K562 (cell line): ENCODE data around the gene PRDM1. TPM values are rescaled to one million over a fixed set of nuclear protein-coding genes. Genes with fewer than 3 reads are reported as not detected.

ENCODE experiments used
- ATAC-seq: fragments of 200-7000 bp; cut with Tn5 transposase; 3 replicates; pipeline ENCODE4 v1.9.1; 2020; ENCODE audit warnings: moderate library complexity
- BruUV-seq: library from RNA; stranded (reverse); fragments of 400-500 nt; replicated peaks from 2 replicates; lab custom pipeline; 2021; lab: Mats Ljungman, UMichigan
- CTCF ChIA-PET: fragments of 300-600 bp; formaldehyde crosslinking; extraction: SDS; loops from one replicate; lab custom pipeline; 2021; ENCODE audit warnings: low intra/inter-chr PET ratio; lab: Yijun Ruan, JAX
- POLR2A ChIA-PET: fragments of 300-600, 350-650 bp; sonication (Branson Sonifier 250); formaldehyde crosslinking; extraction: SDS; loops from one replicate; lab custom pipeline; 2021; ENCODE audit warnings: antibody characterized with exemption, inconsistent platforms; lab: Yijun Ruan, JAX
- DNase-seq, 4 experiments: peaks; one replicate each; pipeline versions ENCODE4 v3.0.0 to v3.0.0-alpha.2; 2011 to 2018; ENCODE audit warnings: low spot score in 3 of 4, mixed read lengths in 3 of 4; ENCODE audit errors: extremely low read depth in 1 of 4
- FAIRE-seq: peaks from 2 replicates; lab custom pipeline; 2011; peaks lifted over from hg19 to GRCh38; lab: Jason Lieb, UNC
- H2AFZ ChIP-seq: 2 replicates; pipeline ENCODE4 v1.6.0; 2011; ENCODE audit warnings: low read depth, low read length, control low read depth, inconsistent platforms
- H3K27ac ChIP-seq: fragments of 200-600 bp; 3 replicates; pipeline ENCODE4 v1.8.0; 2011; ENCODE audit warnings: low read depth, mild to moderate bottlenecking, control low read depth, inconsistent platforms, low read length, moderate library complexity, mixed read lengths; ENCODE audit errors: extremely low read depth
- H3K27me3 ChIP-seq, 2 experiments: fragments of 300-600 bp in 1 of 2; 2 replicates in 1 of 2; 3 replicates in 1 of 2; pipeline versions ENCODE4 v1.6.0 to v1.8.0; 2011; ENCODE audit warnings: inconsistent platforms in 2 of 2, low read length in 2 of 2, mild to moderate bottlenecking in 1 of 2, mixed read lengths in 1 of 2, moderate library complexity in 1 of 2; ENCODE audit not compliant: control insufficient read depth in 2 of 2, insufficient read depth in 2 of 2
- H3K36me3 ChIP-seq: fragments of 300-600 bp; 3 replicates; pipeline ENCODE4 v1.8.0; 2011; ENCODE audit warnings: mild to moderate bottlenecking, low read length, inconsistent platforms; ENCODE audit not compliant: control insufficient read depth, insufficient read depth
- H3K4me1 ChIP-seq, 2 experiments: fragments of 200-600 bp in 1 of 2; replicated peaks in 1 of 2; 2 replicates in 1 of 2; 3 replicates in 1 of 2; pipeline versions ENCODE4 v1.5.1 to v1.8.0; 2011; ENCODE audit warnings: inconsistent platforms in 2 of 2, low read length in 2 of 2, mild to moderate bottlenecking in 1 of 2, mixed read lengths in 1 of 2, moderate library complexity in 1 of 2; ENCODE audit not compliant: control insufficient read depth in 2 of 2, insufficient read depth in 2 of 2
- H3K4me2 ChIP-seq: 2 replicates; pipeline ENCODE4 v1.6.1; 2011; ENCODE audit warnings: low read length, control low read depth, inconsistent platforms, mixed read lengths; ENCODE audit not compliant: insufficient read depth
- H3K4me3 ChIP-seq: fragments of 200-600 bp; sonication (generic), shearing (Covaris generic); 2 replicates; pipeline ENCODE4 v1.5.1; 2016; ENCODE audit warnings: control low read depth, inconsistent platforms
- H3K79me2 ChIP-seq: fragments of 200-600 bp; 3 replicates; pipeline ENCODE4 v1.8.0; 2011; ENCODE audit warnings: low read length, inconsistent platforms; ENCODE audit not compliant: control insufficient read depth, insufficient read depth
- H3K9ac ChIP-seq, 2 experiments: 2 replicates each; pipeline versions ENCODE4 v1.6.0 to v1.6.1; 2011; ENCODE audit warnings: low read depth in 2 of 2, low read length in 2 of 2, control low read depth in 1 of 2, inconsistent platforms in 1 of 2, mild to moderate bottlenecking in 1 of 2, mixed read lengths in 1 of 2; ENCODE audit not compliant: insufficient read depth in 1 of 2
- H3K9me1 ChIP-seq: one replicate; pipeline ENCODE4 v1.6.0; 2011; ENCODE audit warnings: inconsistent platforms, mild to moderate bottlenecking, low read length, moderate library complexity; ENCODE audit not compliant: control insufficient read depth, insufficient read depth
- H3K9me3 ChIP-seq: replicated peaks from 2 replicates; pipeline ENCODE4 v1.5.1; 2011; ENCODE audit warnings: low read depth, low read length, inconsistent platforms; ENCODE audit not compliant: control insufficient read depth, insufficient read depth
- H4K20me1 ChIP-seq: replicated peaks from 2 replicates; pipeline ENCODE4 v1.6.1; 2011; ENCODE audit warnings: low read length, inconsistent platforms, mixed read lengths; ENCODE audit not compliant: control insufficient read depth, insufficient read depth
- FOXJ3 ChIP-seq: sonication (generic); formaldehyde crosslinking; IDR thresholded peaks from 2 replicates; pipeline ENCODE4 v1.4.0; 2020; ENCODE audit warnings: mild to moderate bottlenecking, missing genetic modification reagents
- GABPB1 ChIP-seq: sonication (generic); formaldehyde crosslinking; IDR thresholded peaks from 2 replicates; pipeline ENCODE4 v1.8.0; 2022; ENCODE audit warnings: mild to moderate bottlenecking, missing genetic modification reagents
- HDAC3 ChIP-seq: fragments of 450-650 bp; IDR thresholded peaks from 2 replicates; pipeline ENCODE4 v1.6.1; 2018; ENCODE audit warnings: borderline replicate concordance, mild to moderate bottlenecking, moderate library complexity; ENCODE audit not compliant: partially characterized antibody
- ILF3 ChIP-seq: fragments of 450-650 bp; IDR thresholded peaks from 2 replicates; pipeline ENCODE4 v1.6.1; 2018; ENCODE audit warnings: antibody characterized with exemption, mild to moderate bottlenecking, moderate library complexity, borderline replicate concordance
- KDM5B ChIP-seq: fragments of 200-600 bp; sonication (generic); IDR thresholded peaks from 2 replicates; pipeline ENCODE4 v1.6.1; 2012; ENCODE audit warnings: low read depth, mild to moderate bottlenecking, moderate library complexity, low read length, control low read depth, inconsistent platforms; ENCODE audit not compliant: insufficient replicate concordance
- PHTF2 ChIP-seq: fragments of 250-450 bp; sonication (Bioruptor Pico); IDR thresholded peaks from 2 replicates; pipeline ENCODE4 v1.5.0; 2021; ENCODE audit warnings: mild to moderate bottlenecking
- PRPF4 ChIP-seq: fragments of 200-400 bp; formaldehyde crosslinking; IDR thresholded peaks from one replicate; pipeline ENCODE4 v1.6.1; 2017; ENCODE audit warnings: low read length, low read depth, mild to moderate bottlenecking; ENCODE audit not compliant: insufficient read depth, poor library complexity, severe bottlenecking
- PTBP1 ChIP-seq: fragments of 200-400 bp; formaldehyde crosslinking; IDR thresholded peaks from 2 replicates; pipeline ENCODE4 v1.6.1; 2017; ENCODE audit warnings: low read depth, low read length
- RBM25 ChIP-seq: fragments of 200-400 bp; formaldehyde crosslinking; IDR thresholded peaks from 2 replicates; pipeline ENCODE4 v1.6.1; 2018; ENCODE audit warnings: low read length, low read depth, moderate library complexity; ENCODE audit not compliant: severe bottlenecking
- SMARCA5 ChIP-seq: fragments of 450-650 bp; IDR thresholded peaks from 2 replicates; pipeline ENCODE4 v1.6.1; 2016
- YY1 ChIP-seq, 3 experiments: IDR thresholded peaks; 2 replicates each; pipeline ENCODE4 v1.6.1; 2011; ENCODE audit warnings: low read length in 2 of 3, mild to moderate bottlenecking in 2 of 3, moderate library complexity in 2 of 3, borderline replicate concordance in 1 of 3, control low read depth in 1 of 3, low read depth in 1 of 3; ENCODE audit not compliant: insufficient read depth in 3 of 3, insufficient replicate concordance in 2 of 3, control insufficient read depth in 1 of 3, insufficient read length in 1 of 3; ENCODE audit errors: extremely low read depth in 1 of 3
- ZC3H4 ChIP-seq: sonication (generic); formaldehyde crosslinking; IDR thresholded peaks from 2 replicates; pipeline ENCODE4 v1.9.0; 2021; ENCODE audit warnings: missing genetic modification reagents, borderline replicate concordance
- ZNF224 ChIP-seq: sonication (generic); formaldehyde crosslinking; IDR thresholded peaks from 2 replicates; pipeline ENCODE4 v1.8.0; 2022; ENCODE audit warnings: mild to moderate bottlenecking, missing genetic modification reagents
- ZNF589 ChIP-seq: fragments of 200-800 bp; sonication (Bioruptor generic); IDR thresholded peaks from 2 replicates; pipeline ENCODE4 v1.6.1; 2016; ENCODE audit warnings: low read depth, missing genetic modification characterization, missing compliant biosample characterization
- WGBS: fragments of 100-300 bp; shearing (Covaris generic); methylation state at CpG from one replicate; pipeline ENCODE4 v1.1.6; 2016; ENCODE audit warnings: low coverage, mixed read lengths; ENCODE audit not compliant: insufficient coverage; ENCODE audit errors: missing lambda C conversion rate; 5-methylcytosine and 5-hydroxymethylcytosine counted together
- in situ Hi-C: fragments of 300-500 bp; cut with MboI; formaldehyde crosslinking; loops from 4 replicates; pipeline ENCODE4 v1.15.0; 2018; ENCODE audit warnings: inconsistent platforms, mixed read lengths
- intact Hi-C: fragments of 100-400 bp; cut with micrococcal nuclease; formaldehyde crosslinking; loops from 2 replicates; pipeline ENCODE4 v1.14.2; 2022
- polyA plus RNA-seq, 8 experiments: library from polyadenylated mRNA; depleted of rRNA in 4 of 8; stranded (reverse) in 5 of 8; unstranded in 3 of 8; fragments of >200 nt; fragmentation: Nextera tagmentation in 2 of 8; fragmentation: Illumina TruSeq in 1 of 8; extraction: Ambion mirVana in 2 of 8; extraction: Trizol in 1 of 8; gene quantifications; 2 replicates each; pipeline versions ENCODE4 v1.2.1 to v1.2.3, GENCODE V29; 2011 to 2014; ENCODE audit warnings: inconsistent platforms in 1 of 8, missing spikeins in 1 of 8
- total RNA-seq, 7 experiments: library from RNA; depleted of rRNA in 6 of 7; stranded (reverse); fragments of >200 nt in 6 of 7; fragmentation: Illumina TruSeq in 2 of 7; extraction: Trizol in 2 of 7; gene quantifications; 2 replicates each; pipeline versions ENCODE4 v1.2.1 to v1.2.3, GENCODE V29; 2011 to 2021; ENCODE audit warnings: low replicate concordance in 1 of 7

The PRDM1 gene
- total and polyA plus RNA-seq, 9 of the 15 experiments (the other 6 are each of a cell fraction or from before 2014, with no cell fraction given): 0.09 to 0.89 (median 0.27) TPM

DNA sequence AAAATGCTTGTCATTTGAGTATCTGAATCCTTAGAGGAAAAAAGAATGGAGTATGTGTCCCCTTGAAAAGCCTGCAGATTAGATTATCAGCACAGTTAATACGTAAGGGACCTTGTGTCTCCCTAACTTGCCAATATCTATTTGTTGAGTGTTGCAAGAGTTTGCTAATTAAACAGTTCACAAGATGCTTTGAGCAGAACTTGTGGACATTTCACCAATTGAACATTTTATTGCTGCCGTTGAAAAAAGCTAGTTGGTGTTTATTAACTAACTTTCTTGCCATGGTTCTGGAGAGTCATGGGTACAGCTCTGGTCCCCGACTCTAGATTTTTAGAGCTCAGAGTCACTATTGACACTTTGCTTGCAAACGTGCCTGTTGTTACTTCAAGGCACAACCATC is 30.6 kb upstream of the PRDM1 start:
- H3K27me3 ChIP-seq: no peaks in the 10 kb centered on the region; a peak in 1 of 5 replicates
- POLR2A ChIA-PET: interaction anchor here (0.8 to 1.8 kb wide), 2 partner anchors 9 to 28 kb away, joined by 4 to 6 read pairs; no protein-coding TSS in a partner anchor
- H3K4me3 ChIP-seq: no peak overlapping the region
- H3K9me3 ChIP-seq: no peaks in the 10 kb centered on the region
- H3K9ac ChIP-seq: no peak overlapping the region
- FAIRE-seq (no peak), ATAC-seq (no peak), DNase-seq (no peak)
- WGBS: 12% methylated on average over 4 of the region's 4 CpGs
- in situ Hi-C loops: no loop called here
- BruUV-seq: no TSS peak
- no peaks in the 10 kb centered on the region; a peak in 1 of 5 replicates for H3K4me1 ChIP-seq
- H3K4me2 ChIP-seq: no peak overlapping the region
- no peaks in the 10 kb centered on the region for H3K9me1 ChIP-seq
- no peak overlapping the region for H3K27ac ChIP-seq
- H2AFZ ChIP-seq: no peak overlapping the region
- CTCF ChIA-PET: no interaction called here
- TF ChIP-seq FOXJ3 (no peak), RBM25 (no peak), SMARCA5 (no peak), KDM5B (no peak), ZNF589 (CRISPR knock-in tag) (no peak), HDAC3 (no peak), PRPF4 (no peak), ZNF224 (no peak), PHTF2 (no peak), GABPB1 (CRISPR knock-in tag) (no peak), PTBP1 (no peak), ILF3 (no peak), YY1 (IDR thresholded peaks at IDR 0.05; ENCODE audit: borderline replicate concordance in 1 of 3, control insufficient read depth in 1 of 3, extremely low read depth in 1 of 3, insufficient read depth in 3 of 3, insufficient read length in 1 of 3, insufficient replicate concordance in 2 of 3, low read depth in 1 of 3, low read length in 2 of 3) (no peak), ZC3H4 (no peak)
- no peaks in the 10 kb centered on the region for H3K36me3 ChIP-seq
- intact Hi-C loops: no loop called here
- H3K79me2 ChIP-seq: no peaks in the 10 kb centered on the region
- no peaks in the 10 kb centered on the region for H4K20me1 ChIP-seq
